Measurements from ENCODE around the gene SHLD3. TPM values are rescaled to one million over a fixed set of nuclear protein-coding genes. Genes with fewer than 3 reads are reported as not detected.

SHLD3 gene
- total and polyA plus RNA-seq, 4 donors = 2.2 to 4.6 (median 3.1) TPM

GRCh38 chr5:65651144-65651543 is 26.3 kb downstream of the SHLD3 start:
- WGBS, 2 donors = 86 to 94% methylated on average over 5 of the region's 5 CpGs
- ATAC-seq (ENCODE audit: insufficient read depth, low FRiP score) = no peak
- Histone ChIP-seq H3K27ac (ENCODE audit: low read depth in 1 of 2, low read length in 1 of 2) (no peak overlapping the region), H3K36me3 (ENCODE audit: control insufficient read depth in 4 of 4, insufficient read depth in 4 of 4, low read length in 4 of 4) (peaks cover 0 to 20% (median 5%) of the 10 kb centered on the region in 4 donors), H3K9me3 (ENCODE audit: control insufficient read depth in 4 of 4, insufficient read depth in 3 of 4, low read length in 3 of 4) (no peaks in the 10 kb centered on the region), H3K9ac (ENCODE audit: insufficient read depth in 1 of 2, low read length in 2 of 2) (no peak overlapping the region), H3K4me3 (no peak overlapping the region), H3K4me1 (ENCODE audit: control insufficient read depth in 5 of 5, insufficient read depth in 5 of 5, low read length in 5 of 5) (no peaks in the 10 kb centered on the region), H3K27me3 (ENCODE audit: control insufficient read depth in 3 of 3, insufficient read depth in 3 of 3, low read length in 2 of 3) (no peaks in the 10 kb centered on the region)
- TF ChIP-seq CTCF (IDR thresholded peaks at IDR 0.05; ENCODE audit: control extremely low read depth, extremely low read depth) = no peak
- DNase-seq = no peak

GRCh38 chr5:65654713-65655112 is 29.9 kb downstream of the SHLD3 start:
- Histone ChIP-seq H3K9ac (ENCODE audit: insufficient read depth in 1 of 2, low read length in 2 of 2) (no peak overlapping the region), H3K27ac (ENCODE audit: low read depth in 1 of 2, low read length in 1 of 2) (no peak overlapping the region), H3K9me3 (ENCODE audit: control insufficient read depth in 4 of 4, insufficient read depth in 3 of 4, low read length in 3 of 4) (no peaks in the 10 kb centered on the region), H3K4me1 (ENCODE audit: control insufficient read depth in 5 of 5, insufficient read depth in 5 of 5, low read length in 5 of 5) (no peaks in the 10 kb centered on the region), H3K27me3 (ENCODE audit: control insufficient read depth in 3 of 3, insufficient read depth in 3 of 3, low read length in 2 of 3) (no peaks in the 10 kb centered on the region), H3K36me3 (ENCODE audit: control insufficient read depth in 4 of 4, insufficient read depth in 4 of 4, low read length in 4 of 4) (peaks cover 0 to 14% (median 2%) of the 10 kb centered on the region in 4 donors), H3K4me3 (no peak overlapping the region)
- WGBS, 2 donors = 81 to 83% methylated on average over 2 of the region's 2 CpGs
- DNase-seq (no peak), ATAC-seq (ENCODE audit: insufficient read depth, low FRiP score) (no peak)
- no peak for TF ChIP-seq CTCF (IDR thresholded peaks at IDR 0.05; ENCODE audit: control extremely low read depth, extremely low read depth)

GRCh38 chr5:65663804-65664521 is 39.1 kb downstream of the SHLD3 start:
- ATAC-seq (ENCODE audit: insufficient read depth, low FRiP score) (no peak), DNase-seq (peak in 2 of 3 donors; percentile 7 to 13)
- Histone ChIP-seq H3K27me3 (ENCODE audit: control insufficient read depth in 3 of 3, insufficient read depth in 3 of 3, low read length in 2 of 3) (no peaks in the 10 kb centered on the region), H3K27ac (ENCODE audit: low read depth in 1 of 2, low read length in 1 of 2) (no peak overlapping the region), H3K9ac (ENCODE audit: insufficient read depth in 1 of 2, low read length in 2 of 2) (no peak overlapping the region), H3K4me1 (ENCODE audit: control insufficient read depth in 5 of 5, insufficient read depth in 5 of 5, low read length in 5 of 5) (no peaks in the 10 kb centered on the region), H3K9me3 (ENCODE audit: control insufficient read depth in 4 of 4, insufficient read depth in 3 of 4, low read length in 3 of 4) (no peaks in the 10 kb centered on the region), H3K4me3 (no peak overlapping the region), H3K36me3 (ENCODE audit: control insufficient read depth in 4 of 4, insufficient read depth in 4 of 4, low read length in 4 of 4) (peaks cover under 1 to 11% (median 4%) of the 10 kb centered on the region in 4 donors)
- 91 to 95% methylated on average over 1 of the region's 1 CpG for WGBS, 2 donors
- no peak for TF ChIP-seq CTCF (IDR thresholded peaks at IDR 0.05; ENCODE audit: control extremely low read depth, extremely low read depth)

All from lung (tissue), 12 donors.